ENCODE results near the gene SPAG9.

- TF ChIP-seq POLR2AphosphoS5 (IDR thresholded peaks at IDR 0.05; ENCODE audit: low read depth, low read length) (no peak), SP1 (IDR thresholded peaks at IDR 0.05; ENCODE audit: low read depth, low read length) (no peak), POLR2A (IDR thresholded peaks at IDR 0.05; ENCODE audit: control extremely low read depth in 1 of 2, low read depth in 2 of 2, low read length in 2 of 2) (no peak), CTCF (IDR thresholded peaks at IDR 0.05; ENCODE audit: control extremely low read depth in 1 of 3, insufficient read depth in 1 of 3, low read depth in 1 of 3, low read length in 3 of 3) (no peak), TCF12 (IDR thresholded peaks at IDR 0.05; ENCODE audit: low read depth, low read length) (no peak), EP300 (IDR thresholded peaks at IDR 0.05; ENCODE audit: borderline replicate concordance in 1 of 2, low read depth in 2 of 2, low read length in 2 of 2) (no peak), CHD1 (IDR thresholded peaks at IDR 0.05; ENCODE audit: low read depth, low read length) (no peak)
Observed at GRCh38 chr17:50967795-50968194, 152.9 kb downstream of the SPAG9 start.

All from H1 (cell line).